ENCODE data around the gene GOLGA5. TPM values are rescaled to one million over a fixed set of nuclear protein-coding genes. Genes with fewer than 3 reads are reported as not detected.

GOLGA5 gene
- total and polyA plus RNA-seq, 2 donors (not counting 3 experiments of a cell fraction or from before 2014, with no cell fraction given) = 16.3 to 28.9 TPM

GRCh38 chr14:92847278-92847677 is 53.2 kb downstream of the GOLGA5 start:
- TF ChIP-seq POLR2A (IDR thresholded peaks at IDR 0.05; ENCODE audit: low read depth, low read length) = no peak
- no peak for TF ChIP-seq POLR2AphosphoS5 (IDR thresholded peaks at IDR 0.05; ENCODE audit: insufficient read depth, low read depth, low read length)
- TF ChIP-seq GATA2 (IDR thresholded peaks at IDR 0.05; ENCODE audit: insufficient read depth, insufficient read length, low read depth, low read length) = no peak
- TF ChIP-seq FOS (IDR thresholded peaks at IDR 0.05; ENCODE audit: borderline replicate concordance, insufficient read depth, low read length) = no peak
- TF ChIP-seq MYC (IDR thresholded peaks at IDR 0.05; ENCODE audit: low read depth, low read length) = no peak
- TF ChIP-seq, protein P1, sequence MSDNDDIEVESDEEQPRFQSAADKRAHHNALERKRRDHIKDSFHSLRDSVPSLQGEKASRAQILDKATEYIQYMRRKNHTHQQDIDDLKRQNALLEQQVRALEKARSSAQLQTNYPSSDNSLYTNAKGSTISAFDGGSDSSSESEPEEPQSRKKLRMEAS (IDR thresholded peaks at IDR 0.05; ENCODE audit: insufficient read depth, insufficient read length) = no peak
- TF ChIP-seq, protein P2, sequence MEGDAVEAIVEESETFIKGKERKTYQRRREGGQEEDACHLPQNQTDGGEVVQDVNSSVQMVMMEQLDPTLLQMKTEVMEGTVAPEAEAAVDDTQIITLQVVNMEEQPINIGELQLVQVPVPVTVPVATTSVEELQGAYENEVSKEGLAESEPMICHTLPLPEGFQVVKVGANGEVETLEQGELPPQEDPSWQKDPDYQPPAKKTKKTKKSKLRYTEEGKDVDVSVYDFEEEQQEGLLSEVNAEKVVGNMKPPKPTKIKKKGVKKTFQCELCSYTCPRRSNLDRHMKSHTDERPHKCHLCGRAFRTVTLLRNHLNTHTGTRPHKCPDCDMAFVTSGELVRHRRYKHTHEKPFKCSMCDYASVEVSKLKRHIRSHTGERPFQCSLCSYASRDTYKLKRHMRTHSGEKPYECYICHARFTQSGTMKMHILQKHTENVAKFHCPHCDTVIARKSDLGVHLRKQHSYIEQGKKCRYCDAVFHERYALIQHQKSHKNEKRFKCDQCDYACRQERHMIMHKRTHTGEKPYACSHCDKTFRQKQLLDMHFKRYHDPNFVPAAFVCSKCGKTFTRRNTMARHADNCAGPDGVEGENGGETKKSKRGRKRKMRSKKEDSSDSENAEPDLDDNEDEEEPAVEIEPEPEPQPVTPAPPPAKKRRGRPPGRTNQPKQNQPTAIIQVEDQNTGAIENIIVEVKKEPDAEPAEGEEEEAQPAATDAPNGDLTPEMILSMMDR (IDR thresholded peaks at IDR 0.05; ENCODE audit: extremely low read depth in 1 of 2, insufficient read depth in 1 of 2, low read depth in 1 of 2, low read length in 2 of 2) = no peak
- no peak for TF ChIP-seq EZH2 (IDR thresholded peaks at IDR 0.05; ENCODE audit: borderline replicate concordance, low read depth, low read length, severe bottlenecking)
- no peak for TF ChIP-seq JUN (IDR thresholded peaks at IDR 0.05; ENCODE audit: borderline replicate concordance, insufficient read depth, insufficient read length, low read depth)
- no peaks in the 10 kb centered on the region for H3K9me1 ChIP-seq (replicated peaks; ENCODE audit: control insufficient read depth, extremely low read depth, insufficient read depth, low read length)
- no peak overlapping the region for H3K4me2 ChIP-seq (ENCODE audit: insufficient read depth, low read length)
- H3K9me3 ChIP-seq (replicated peaks; ENCODE audit: control insufficient read depth, insufficient read depth, low read length) = no peaks in the 10 kb centered on the region
- H3K4me1 ChIP-seq (ENCODE audit: control insufficient read depth, extremely low read depth, insufficient read depth, low read length) = peaks cover 19% of the 10 kb centered on the region
- H3K27me3 ChIP-seq (ENCODE audit: control insufficient read depth in 2 of 2, insufficient read depth in 2 of 2, low read length in 2 of 2) = no peaks in the 10 kb centered on the region
- no TSS peak for BruUV-seq (replicated peaks)
- dilution Hi-C loops (cut with MboI; ENCODE audit: extremely low pct_ligation_motif_present, low sequenced_read_pairs) (no loop called here), intact Hi-C loops (cut with micrococcal nuclease) (loop anchor here (5.0 kb wide), 1 partner anchor 100 kb away; the partner anchor contains the start of gene LGMN)
- no peak overlapping the region for H3K9ac ChIP-seq (replicated peaks; ENCODE audit: extremely low read depth, insufficient read depth, low read length)
- no peak overlapping the region for H3K27ac ChIP-seq (ENCODE audit: insufficient read depth, low read depth, low read length)
- H3K79me2 ChIP-seq (ENCODE audit: control insufficient read depth, insufficient read depth, low read length) = no peaks in the 10 kb centered on the region
- no peaks in the 10 kb centered on the region for H4K20me1 ChIP-seq (replicated peaks; ENCODE audit: control insufficient read depth, extremely low read depth, insufficient read depth, low read length)
- no peak for FAIRE-seq
- ChIA-PET POLR2A (no interaction called here), CTCF (interaction anchor here (0.9 to 1.6 kb wide), 2 partner anchors 16 to 285 kb away, joined by 3 to 7 read pairs; no protein-coding TSS in a partner anchor)
- H3K4me3 ChIP-seq (replicated peaks in 1 of 3; ENCODE audit: insufficient read depth in 1 of 3, low read depth in 1 of 3, low read length in 3 of 3) = no peak overlapping the region
- no peak for DNase-seq (ENCODE audit: low read depth, low spot score)
- no peaks in the 10 kb centered on the region for H3K36me3 ChIP-seq (ENCODE audit: control insufficient read depth in 2 of 2, extremely low read depth in 1 of 2, insufficient read depth in 2 of 2, low read length in 2 of 2)
- H2AFZ ChIP-seq (ENCODE audit: low read depth, low read length) = no peak overlapping the region

Data from endothelial cell of umbilical vein (primary cell).